ENCODE data around the gene PFDN2.
A peak's percentile ranks its signal among the peaks of the same experiment; 100 is the strongest.

PFDN2 gene

DNA sequence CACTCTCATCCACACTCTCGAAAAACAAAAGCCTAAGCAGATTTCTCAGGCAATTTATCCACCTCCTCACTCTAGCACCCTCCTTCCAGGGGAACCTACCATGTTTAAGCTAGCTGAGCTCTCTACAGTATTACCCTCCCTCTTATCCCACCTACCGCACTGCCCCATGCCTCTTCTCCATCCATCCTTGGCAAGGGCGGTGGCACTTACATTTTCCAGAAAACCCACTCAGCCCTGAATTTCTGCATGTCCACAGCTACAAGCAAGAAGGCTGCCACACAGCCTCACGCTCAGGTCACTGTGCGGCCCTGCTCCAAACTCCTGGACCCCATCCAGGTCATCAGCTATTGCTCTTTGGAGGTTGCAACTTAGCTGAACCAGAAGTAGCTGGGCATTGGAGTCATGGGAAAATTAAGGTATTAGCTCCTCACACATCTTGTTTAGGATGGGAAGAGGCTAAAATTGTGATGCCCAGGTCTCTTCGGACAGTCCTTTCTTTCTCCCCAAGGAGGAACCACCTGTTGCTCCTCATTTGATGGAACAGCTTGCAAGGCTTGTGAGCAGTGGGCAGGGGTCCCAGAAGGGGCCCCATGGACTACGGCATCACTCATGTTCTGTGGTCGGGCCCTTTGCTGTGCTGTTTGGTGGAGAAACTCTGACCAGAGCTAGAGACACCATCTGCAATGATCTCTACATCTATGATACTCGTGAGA is 18.6 kb downstream of the PFDN2 start:
- no peak for DNase-seq

DNA sequence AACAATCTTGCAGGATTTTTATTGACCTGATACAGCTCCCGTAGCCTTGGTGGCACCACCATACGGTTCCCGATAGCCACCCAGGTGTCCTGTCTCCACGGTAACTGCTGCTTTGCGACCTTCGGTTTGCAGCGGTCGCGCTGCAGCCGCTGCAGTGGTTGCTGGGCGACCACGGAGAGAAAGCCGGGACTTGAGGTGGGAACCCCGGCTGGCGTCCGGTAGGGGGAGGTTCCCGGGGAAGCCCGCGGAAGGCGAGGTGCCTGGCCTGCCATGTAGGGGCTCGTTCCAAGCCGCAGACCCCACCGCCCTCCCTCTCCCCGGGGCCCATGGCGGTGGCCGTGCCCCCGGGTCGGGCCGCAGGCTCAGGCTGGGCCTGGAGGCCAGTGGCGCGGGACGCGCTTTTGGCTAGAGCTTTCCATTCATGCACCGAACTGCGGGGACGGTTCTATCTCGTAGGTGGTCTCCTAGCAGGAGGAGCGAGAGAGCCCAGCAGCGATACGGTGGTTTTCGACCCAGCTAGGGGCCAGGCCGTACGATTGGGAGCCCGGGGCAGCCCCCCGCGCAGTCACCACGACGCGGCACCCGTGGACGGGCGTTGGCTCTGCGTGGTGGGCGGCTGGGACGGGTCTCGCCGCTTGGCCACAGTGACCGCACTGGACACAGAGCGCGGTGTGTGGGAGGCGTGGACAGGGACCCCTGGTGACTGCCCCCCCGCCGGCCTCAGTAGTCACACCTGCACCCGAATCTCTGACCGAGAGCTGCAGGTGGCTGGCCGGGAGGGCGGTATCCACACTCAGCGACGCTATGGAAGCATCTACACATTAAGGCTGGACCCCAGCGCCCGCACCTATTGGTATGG is 19.4 kb downstream of the PFDN2 start, which contains the start of gene KLHDC9:
KLHDC9 (plus strand) TSS at position 152 of the 859 bp plus-strand sequence; CDS start at position 327, 175 bp downstream.
- peak; percentile 79 to 83 for DNase-seq

DNA sequence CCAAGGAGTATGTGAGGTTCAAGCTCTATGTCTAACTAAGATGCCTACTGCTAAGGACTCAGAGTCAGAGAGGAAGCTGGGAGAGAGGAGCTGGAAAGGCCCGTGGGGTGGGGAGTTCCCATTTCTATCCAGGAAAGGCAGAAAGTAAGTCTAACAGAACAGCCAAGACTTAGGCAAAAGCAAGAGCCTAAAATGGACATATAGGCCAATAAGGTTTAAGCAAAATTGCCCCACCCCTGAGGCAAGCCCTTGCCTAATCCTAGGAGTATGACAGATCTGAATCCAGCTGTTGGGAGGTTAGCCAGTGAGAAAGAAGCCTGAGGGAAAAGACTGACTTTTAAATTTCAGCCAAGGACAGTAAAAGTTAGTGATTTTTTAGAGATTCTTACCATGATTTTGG is 21.3 kb downstream of the PFDN2 start:
- DNase-seq = no peak

DNA sequence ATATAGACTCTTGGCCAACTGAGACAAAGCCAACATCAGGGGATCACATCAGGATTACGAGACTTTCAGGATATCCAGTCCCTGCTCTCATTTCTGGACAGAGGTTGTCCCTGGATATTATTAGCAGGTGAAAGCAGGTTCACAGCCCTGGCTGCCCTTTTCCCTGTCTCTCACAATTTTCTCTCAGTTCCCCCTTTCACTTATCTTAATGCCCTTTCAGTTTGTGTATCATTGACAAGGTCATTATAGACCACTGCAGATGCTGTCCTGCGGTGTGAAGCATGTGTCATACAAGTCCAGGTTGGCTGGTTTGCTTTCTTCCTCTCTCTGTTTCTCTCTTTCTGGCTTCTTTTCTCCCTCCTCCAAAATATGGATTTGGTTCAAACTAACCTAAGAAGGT is 21.8 kb downstream of the PFDN2 start:
- no peak for DNase-seq

DNA sequence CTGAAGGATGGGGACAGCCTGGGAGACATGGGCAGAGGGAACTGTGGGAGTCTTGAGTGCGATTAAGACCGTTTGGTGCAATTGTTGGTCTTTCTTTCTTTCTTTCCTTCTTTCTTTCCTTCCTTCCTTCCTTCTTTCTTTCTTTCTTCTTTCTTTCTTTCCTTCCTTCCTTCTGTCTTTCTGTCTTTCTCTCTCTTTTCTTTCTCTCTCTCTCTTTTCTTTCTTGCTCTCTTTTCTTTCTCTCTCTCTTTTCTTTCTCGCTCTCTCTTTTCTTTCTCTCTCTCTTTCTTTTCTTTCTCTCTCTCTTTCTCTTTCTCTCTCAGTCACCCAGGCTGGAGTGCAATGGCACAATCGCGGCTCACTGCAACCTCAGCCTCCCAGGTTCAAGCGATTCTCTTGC is 22.6 kb downstream of the PFDN2 start:
- DNase-seq = no peak

DNA sequence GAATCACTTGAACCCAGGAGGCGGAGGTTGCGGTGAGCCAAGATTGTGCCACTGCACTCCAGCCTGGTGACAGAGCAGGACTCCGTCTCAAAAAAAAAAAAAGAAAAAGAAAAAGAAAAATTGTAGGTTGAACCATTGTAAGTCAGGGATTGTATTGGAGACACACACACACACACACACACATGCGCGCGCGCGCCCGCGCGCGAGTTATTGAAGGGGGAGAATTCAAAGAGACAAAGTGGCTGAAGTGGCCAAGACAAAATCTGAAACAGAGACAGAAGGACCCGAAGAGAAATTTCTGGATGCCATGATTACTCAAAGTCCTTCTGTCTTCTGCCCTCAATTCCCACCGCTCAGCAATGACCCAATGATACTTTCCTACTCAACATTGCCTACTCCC is 23.4 kb downstream of the PFDN2 start:
- no peak for DNase-seq

DNA sequence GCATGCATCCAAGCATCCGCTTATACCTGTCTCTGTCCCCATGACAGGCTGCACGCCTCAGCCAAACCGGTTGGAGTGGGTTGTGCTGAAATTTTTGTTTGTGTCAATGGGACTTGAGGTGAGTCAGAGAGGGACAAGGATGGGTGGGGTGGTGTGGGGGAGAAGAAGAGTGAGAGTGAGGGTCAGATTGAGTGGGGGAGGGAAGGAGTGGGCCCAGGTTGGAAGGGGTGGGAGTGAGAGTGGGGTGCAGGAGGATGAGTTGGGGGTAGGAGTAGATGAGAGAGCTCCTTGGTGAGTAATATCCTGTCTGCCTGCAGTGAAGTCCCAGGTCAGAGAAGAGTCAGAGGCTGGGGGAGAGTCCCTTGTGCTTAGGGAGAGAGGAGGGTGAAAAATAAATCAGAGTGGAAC is 25.2 kb downstream of the PFDN2 start:
- DNase-seq = peak; percentile 61

DNA sequence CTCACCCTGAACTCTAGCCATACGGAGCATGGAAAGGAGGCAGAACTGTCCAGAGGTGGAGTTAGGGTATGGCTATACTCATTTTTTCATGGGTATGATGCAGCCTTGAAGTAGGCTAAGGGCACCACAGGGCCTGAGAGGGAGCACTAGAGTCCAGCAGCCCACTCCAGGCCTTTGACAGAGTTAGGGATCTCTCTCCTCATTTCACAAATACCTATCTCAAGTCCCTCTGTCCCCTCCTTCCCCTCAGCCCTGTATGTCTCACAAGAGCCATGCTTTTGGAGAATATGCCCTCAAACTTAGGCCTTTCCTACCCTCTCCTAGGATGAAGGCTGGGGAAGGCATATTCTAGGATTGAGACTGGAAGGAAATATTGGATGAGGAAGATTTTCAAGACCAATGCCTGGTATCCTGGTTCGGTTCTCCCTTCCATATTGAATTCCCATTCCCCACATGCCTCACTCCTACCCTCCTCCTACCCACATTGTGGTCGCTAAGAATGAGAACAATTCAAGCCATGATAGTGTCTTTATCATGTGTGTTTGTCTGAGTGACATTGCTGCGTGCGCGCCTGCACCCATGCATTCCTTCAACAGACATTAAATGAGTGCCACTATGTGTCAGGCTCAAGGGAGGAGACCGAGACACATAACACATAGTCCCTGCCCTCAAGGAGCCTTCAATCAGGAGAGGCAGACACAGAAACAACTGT is 25.9 kb downstream of the PFDN2 start:
- no peak for DNase-seq

DNA sequence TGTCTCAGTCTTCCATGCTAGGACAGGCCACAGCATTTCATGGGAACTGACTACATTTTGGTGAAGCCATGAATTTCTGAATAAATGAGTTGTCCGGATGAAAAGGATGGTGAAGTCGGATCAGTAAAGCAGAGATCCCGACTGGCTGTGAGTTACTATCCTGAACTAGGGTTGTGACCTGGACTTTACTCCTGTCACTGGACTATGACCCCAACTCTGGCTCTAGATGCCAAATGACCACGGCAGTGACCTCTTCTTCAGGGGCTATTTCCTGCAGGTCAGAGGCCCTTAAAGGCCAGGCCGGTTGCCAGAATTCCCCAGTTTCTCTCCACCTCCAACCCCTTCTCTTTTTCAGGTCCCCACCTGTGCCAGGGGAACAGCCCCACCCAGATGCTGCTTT is 26.7 kb downstream of the PFDN2 start:
- no peak for DNase-seq

DNA sequence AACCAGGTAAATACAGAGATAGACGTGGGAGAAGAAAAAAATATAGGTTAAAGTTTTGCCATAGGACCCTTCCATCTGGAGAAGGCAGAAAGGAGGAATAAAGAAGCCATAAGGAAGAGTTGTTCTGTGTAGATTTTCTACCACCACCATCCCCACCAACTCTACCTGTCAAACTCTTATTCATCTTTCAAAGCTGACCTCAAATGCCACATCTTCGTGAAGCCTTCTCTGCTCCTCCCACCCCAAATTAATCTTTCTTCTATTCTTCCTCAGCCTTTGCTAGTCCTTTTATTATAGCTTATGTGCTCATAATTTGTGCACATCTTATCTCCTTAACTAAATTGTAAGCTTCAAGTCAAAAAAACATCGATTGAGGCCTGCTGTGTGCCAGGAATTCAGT is 27.2 kb downstream of the PFDN2 start:
- no peak for DNase-seq

DNA sequence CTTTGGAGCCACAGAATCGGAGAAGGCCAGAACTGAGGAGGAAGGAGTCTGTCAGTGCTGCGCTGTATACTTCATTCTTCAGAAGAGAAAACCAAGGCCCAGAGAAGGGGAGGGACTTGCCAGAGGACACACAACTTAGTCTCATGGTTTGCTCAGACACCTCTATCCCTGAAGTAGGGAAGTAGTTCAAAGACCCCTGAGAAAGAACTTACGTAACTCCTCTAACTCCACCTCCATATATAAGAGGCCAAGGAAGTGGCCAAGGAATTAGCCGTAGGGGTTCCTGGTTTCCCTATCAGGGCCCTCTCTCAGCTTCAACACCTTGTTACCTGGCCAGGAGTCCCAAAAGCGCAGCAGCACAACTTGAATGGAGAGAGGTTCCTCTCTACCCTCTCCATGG is 27.9 kb downstream of the PFDN2 start:
- DNase-seq = no peak

DNA sequence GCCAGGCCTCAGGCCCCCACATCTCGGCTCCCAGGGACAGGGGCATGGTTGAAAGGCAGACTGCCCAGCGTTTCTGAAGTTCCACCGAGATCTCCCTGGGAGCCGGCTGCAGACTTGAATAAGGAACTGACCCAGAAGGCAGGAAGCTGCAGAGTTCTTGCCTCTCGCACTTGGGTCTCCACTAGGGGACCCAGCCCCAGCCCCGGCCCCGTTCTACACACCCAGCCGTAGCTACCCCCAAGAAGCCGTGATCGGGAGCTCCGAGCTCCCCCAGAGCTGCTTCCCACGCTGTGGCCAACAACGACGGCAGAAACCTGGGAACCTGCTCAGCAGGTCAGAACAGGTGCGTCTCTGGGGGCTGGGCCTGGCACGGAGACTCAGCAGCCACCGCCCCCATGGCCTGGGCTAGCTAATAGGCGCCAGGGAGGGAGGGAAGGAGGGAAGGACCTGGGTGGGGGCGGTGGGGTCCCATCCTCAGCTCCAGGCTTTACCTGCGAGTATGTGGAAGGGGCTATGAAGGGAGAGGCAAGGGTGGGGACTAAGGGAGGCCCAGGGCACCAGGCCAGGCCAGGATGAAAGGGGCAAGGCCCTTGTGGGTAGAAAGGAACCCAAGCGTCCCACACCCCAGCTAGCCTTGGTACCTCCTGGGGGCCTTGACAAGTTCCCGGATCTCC is 28.4 kb downstream of the PFDN2 start, which contains the start of gene NECTIN4:
NECTIN4 (minus strand) TSS at position 308 of the 674 bp plus-strand sequence; CDS start at position 46, 262 bp downstream.
- no peak for DNase-seq

DNA sequence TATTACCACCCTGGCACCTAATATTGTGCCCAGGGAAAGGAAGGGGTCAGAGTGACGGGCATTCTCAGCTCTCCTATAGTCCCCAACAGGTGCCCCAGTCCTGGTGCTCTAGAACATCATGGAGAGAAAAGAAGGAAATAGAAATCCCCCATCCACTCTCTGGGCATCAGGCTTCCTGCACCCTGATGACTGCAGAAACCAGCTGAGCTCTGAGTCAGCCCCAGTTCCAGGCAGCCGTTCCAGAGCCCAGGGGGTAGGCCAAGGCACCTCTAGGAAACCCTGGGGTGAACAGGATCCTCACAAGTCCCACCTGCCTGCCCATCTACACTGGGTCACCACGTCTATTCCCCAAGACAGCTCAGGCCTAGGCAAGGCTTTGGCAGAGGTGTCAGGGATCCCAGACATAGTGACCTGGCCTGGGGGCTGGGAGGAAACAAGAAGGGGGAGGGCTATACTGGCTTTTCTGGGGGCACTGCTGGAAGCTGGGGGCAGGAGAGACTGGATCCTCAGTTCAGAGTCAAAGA is 29.2 kb downstream of the PFDN2 start:
- DNase-seq = no peak

DNA sequence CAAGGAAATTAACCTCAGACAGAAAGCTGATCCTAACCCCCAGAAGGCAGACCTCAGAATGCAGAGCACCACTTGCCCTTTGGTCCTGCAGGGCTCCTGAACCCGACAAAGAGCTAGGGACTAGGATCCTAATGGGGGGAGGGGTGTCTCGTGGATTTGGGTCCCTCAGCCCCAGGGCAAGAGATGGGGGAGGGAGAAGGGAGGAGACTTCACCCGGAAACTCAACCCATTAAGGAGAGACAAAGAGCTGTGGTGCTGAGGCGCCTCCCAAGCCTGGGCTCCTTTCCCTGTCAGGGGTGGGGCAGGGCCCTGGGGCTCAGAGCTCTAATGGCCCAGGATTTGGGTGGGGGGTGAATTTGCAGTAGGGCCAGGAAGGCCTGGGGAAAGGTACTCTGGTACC is 31.4 kb downstream of the PFDN2 start:
- no peak for DNase-seq

DNA sequence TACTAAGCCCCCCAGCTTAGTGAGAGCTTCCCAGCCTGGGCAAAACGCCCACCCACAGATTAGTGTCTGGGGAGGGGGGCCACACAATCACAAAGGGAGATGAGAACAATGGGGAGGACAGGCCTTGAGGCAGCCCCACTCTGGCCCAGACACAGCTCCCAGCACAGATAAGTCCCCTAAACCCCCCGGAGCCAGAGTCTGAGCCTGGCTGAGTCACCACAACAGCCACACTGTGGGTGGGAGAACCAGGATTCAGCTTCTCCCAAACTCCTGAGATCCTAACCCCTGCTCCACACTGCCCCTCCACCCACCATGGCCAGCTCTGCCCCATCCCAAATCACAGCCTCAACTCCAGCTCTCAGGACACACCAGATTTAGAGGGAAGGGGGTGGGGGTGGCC is 32.7 kb downstream of the PFDN2 start:
- DNase-seq = no peak

DNA sequence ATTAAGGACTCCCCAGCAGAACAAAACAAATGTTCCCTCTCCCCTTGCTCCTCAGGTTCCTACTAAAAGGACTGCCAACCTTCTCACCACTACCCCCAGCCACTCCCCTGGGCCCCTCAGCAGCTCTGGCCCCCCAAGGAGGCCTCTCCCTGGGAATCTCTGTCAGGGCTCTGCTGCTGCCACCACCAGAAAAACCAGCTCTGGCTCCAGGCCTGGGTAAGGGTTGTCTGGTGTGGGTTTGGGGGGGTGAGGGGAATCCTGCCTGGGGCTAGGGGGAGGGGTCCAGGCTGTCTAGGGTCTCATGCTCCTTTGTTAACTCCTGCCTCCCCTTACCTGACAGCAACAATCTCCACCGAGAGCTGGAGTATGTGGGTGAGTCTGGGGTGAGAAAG is 33.2 kb downstream of the PFDN2 start:
- DNase-seq = no peak

DNA sequence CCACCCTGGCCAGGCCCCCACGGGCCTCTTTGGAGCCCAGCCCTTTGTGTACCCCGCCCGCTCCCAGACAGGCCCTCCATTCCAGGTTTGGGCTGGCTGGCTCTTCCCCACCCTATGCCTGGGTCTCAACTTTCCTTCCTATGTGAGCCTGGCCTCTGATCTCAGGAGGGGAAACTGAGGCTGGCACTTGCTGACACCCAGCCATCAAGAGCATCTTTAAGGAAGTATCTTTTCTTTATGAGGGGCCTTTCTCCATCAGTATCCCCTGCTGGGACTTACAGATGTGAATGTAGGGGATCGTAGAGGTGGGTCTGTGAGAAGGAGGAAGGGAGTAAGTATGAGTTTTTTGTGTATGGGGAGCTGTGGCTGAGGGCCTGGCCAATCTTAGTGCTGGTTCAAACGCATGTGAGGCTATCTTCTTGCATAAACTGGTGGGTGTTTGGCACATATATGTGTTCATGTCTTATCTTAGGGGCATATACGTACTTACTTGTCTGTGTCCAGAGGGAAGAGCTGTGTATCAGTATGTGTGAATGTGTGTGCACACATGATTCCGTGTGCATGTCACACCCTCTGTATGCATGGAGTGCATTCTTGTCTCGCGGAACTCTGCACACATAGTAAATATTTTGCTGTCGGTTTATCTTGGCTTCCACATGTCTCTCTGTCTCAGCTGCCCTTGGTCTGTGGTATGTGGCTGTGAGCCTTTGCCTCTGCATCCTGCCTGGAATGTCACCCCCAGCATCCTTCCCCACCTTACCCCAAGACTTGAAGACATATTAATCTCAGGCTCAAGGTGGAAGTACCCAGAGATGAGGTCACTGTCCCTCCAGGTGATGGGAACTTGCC is 33.9 kb downstream of the PFDN2 start:
- DNase-seq = no peak

DNA sequence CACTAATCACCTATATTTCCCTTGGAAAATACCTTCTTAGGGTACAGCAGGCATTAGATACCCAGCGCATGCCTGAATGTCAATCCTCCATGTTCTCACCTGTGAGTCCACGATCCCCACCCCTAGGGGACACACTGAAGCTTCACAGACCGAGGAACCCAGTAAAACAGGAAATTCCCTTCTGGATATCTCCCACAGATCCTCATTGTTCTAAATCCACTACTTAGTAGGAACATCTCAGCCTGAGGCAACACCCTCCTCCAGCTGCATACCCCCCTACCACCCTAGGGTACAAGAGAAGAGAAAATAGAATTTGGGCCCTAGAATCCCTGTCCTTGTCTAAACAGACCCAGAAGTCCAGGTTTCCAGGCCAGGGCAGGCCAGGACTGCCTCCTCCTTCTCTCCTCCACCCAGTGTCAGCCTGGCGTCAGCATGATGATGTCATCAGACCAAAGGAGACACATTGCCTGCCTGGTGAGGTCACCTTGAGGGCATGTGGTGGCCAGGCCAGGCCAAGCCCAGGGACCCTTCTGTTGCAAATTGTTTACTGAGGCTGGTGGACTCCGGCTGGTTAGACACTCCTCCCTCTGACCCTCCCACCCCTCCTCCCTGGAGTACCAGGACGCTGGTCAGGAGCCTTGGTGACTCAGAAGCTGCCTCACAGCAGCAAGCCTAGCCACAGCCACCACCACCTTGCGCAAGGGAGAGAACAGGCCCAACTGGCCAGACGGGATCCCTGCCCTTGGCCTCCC is 34.7 kb downstream of the PFDN2 start:
- DNase-seq = no peak

DNA sequence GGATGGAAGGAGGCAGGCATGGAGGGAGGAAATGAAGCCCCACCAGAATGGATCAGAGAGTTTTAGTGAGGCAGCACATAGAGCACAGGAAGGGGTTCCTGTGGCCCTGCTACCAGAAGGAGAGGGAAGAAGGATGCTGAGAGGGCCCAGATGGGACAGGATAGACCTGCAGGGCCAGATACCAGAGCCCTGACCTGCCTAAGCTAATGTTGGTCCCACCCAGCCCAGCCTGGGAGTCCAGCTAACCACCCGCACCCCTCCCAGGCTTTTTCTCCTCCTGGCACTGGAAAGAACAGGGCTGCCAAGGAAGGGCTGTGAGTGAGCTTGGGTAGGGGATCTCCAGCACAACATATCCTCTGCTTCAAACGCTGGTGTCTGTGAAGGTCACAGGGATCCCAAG is 35.4 kb downstream of the PFDN2 start:
- no peak for DNase-seq

DNA sequence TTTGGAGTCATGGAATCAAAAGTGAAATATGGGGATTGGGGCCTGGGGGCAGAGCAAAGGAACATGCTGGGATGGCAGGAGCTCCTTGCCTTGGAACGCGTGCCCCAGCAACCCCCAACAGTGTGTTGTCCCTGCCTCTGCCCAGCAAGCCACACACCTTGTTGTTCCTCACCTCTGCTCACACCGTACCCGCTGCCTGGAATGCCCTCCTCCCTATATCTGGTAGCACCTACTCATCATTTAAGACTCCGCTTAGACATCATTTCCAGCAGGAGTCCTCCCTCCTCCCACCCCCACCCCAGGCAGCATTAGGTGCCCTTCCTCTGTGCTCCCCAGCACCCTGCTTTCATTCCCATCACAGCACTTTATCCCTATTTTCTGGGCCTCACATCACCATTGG is 36.3 kb downstream of the PFDN2 start:
- DNase-seq = no peak
